T-helper 2 cell (primary cell): ENCODE measurements around the gene TP53TG3D.
"Not testable (repeated sequence)": the region's sequence is repeated elsewhere in the genome, so short reads cannot be mapped to it uniquely, and the experiment has no call there.

Experiments
- DNase-seq, 5 experiments: peaks; one replicate each; pipeline versions ENCODE4 v3.0.0 to v3.0.0-alpha.2; 2012 to 2022
- total RNA-seq, 2 donors: gene quantifications; one replicate each; lab custom pipeline; 2026; lab: John Stamatoyannopoulos, UW

Gene TP53TG3D, protein sequence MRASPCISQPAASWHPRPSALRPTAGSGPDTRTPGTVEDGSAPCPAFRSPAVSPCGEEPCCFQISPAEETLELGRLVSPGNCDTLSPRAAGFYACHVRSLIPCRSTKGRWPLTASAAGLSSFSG
- total RNA-seq: 0 to 1.3 reads per million in 2 donors

- DNase-seq: not testable (repeated sequence)
These were observed at the start of gene TP53TG3D for GRCh38 chr16:32252986-32253385. TP53TG3D (plus strand) TSS chr16:32253286; CDS start chr16:32253354, 68 bp downstream.

DNA sequence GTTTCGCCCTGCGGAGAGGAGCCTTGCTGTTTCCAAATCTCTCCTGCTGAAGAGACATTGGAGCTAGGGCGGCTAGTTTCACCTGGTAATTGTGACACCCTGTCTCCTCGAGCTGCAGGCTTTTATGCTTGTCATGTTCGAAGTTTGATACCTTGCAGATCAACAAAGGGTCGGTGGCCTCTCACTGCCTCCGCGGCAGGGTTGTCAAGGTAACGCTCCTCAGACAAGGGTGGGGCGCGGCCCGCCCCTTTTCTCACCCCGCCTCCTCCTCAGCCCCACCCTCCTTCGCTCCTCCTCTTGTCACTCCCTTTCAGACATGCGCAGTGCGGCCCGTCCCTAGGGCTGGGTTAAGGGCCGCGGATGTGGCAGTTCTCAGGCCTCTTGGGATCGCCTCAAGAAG is 421 bp downstream of the TP53TG3D start:
- DNase-seq: peak in 2 of 5 experiments; percentile 49 to 55

- DNase-seq: not testable (repeated sequence)
These were observed 8.4 kb downstream of the TP53TG3D start for GRCh38 chr16:32261526-32261925.

- not testable (repeated sequence) for DNase-seq
These were observed 10.5 kb downstream of the TP53TG3D start for GRCh38 chr16:32263552-32263951.

GRCh38 chr16:32281910-32282309 is 28.8 kb downstream of the TP53TG3D start:
- DNase-seq: not testable (repeated sequence)

GRCh38 chr16:32283024-32283423 is 29.9 kb downstream of the TP53TG3D start:
- not testable (repeated sequence) for DNase-seq

DNA sequence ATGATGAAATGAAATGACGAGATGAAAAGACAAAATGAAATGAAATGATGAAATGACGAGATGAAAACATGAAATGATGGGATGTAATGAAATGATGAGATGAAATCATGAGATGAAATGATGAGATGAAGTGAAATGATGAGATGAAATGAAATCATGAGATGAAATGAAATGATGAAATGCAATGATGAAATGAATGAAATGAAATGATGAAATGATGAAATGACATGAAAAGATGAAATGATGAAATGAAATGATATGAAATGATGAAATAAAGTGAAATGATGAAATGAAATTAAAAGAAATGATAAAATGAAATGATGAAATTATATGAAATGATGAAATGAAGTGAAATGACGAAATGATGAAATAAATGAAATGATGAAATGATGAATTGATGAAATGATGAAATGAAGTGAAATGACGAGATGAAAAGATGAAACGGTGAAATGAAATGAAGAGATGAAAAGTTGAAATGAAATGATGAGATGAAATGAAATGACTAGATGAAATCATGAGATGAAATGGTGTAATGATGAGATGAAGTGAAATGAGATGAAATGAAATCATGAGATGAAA is 30.9 kb downstream of the TP53TG3D start:
- DNase-seq: not testable (repeated sequence)

DNA sequence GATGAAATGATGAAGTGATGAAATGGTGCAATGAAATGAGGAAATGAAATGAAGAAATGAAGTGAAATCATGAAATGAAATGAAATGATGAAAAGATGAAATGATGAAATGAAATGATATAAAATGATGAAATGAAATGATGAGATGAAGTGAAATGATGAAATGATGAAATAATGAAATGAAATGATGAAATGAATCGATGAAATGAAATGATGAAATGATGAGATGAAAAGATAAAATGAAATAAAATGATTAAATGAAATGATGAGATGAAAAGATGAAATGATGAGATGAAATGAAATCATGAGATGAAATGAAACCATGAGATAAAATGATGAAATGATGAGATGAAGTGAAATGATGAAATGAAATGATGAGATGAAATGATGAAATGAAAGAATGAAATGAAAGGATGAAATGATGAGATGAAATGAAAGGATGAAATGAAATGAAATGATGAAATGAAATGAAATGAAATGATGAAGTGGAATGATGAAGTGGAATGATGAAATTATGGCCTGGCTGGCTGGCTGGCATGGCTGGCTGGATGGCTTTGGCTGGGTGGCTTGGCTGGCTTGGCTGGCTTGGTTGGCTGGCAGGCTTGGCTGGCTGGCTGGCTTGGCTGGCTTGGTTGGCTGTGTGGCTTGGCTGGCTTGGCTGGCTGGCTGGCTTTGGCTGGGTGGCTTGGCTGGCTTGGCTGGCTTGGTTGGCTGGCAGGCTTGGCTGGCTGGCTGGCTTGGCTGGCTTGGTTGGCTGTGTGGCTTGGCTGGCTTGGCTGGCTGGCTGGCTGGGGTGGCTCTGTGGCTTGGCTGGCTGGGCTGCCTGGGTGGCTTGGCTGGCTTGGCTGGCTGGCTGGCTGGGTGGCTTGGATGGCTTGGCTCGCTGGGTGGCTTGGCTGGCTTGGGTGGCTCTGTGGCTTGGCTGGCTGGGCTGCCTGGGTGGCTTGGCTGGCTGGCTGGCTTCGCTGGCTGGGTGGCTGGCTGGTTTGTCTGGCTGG is 32.0 kb downstream of the TP53TG3D start:
- DNase-seq: peak in 1 of 5 experiments; percentile 11

GRCh38 chr16:32286193-32286592 is 33.1 kb downstream of the TP53TG3D start:
- DNase-seq: not testable (repeated sequence)

- DNase-seq: not testable (repeated sequence)
These were observed 34.7 kb downstream of the TP53TG3D start for GRCh38 chr16:32287743-32288142.

DNA sequence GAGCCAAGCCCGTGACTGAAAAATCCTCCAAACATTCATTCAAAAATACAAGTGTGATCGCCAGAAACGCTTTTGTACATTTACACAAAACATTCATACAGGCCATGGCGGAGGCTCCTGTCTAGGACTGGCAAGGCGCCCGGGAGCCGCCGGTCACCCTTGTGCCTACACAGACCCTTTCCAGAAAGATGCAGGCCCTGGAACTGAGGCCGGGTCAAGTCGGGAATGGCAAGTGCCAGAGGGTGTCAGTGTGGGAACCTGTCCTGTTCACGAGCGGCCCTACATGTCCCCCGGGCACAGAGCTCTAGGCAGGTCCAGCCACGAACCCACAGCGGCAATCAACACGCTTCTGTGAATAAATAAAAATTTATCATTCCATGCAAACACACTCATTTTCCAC is 36.1 kb downstream of the TP53TG3D start:
- not testable (repeated sequence) for DNase-seq

- DNase-seq: not testable (repeated sequence)
These were observed 49.7 kb downstream of the TP53TG3D start for GRCh38 chr16:32302776-32303175.
